Vagina (tissue), 2 donors: ENCODE data around the gene SLU7.

Experiments
- CTCF ChIP-seq, 3 experiments: fragments of 450-650 bp in 2 of 3; fragments of 200-600 bp in 1 of 3; sonication (generic) in 1 of 3; IDR thresholded peaks; one replicate each; pipeline ENCODE4 v1.5.1; 2017 to 2019; ENCODE audit warnings: antibody characterized with exemption in 3 of 3, mild to moderate bottlenecking in 2 of 3, moderate library complexity in 2 of 3
- POLR2A ChIP-seq, 2 donors: fragments of 450-650 bp; IDR thresholded peaks; one replicate each; pipeline ENCODE4 v1.6.1; 2017; ENCODE audit warnings: antibody characterized with exemption in 2 of 2, mild to moderate bottlenecking in 2 of 2, moderate library complexity in 2 of 2
- POLR2AphosphoS5 ChIP-seq, 2 donors: sonication (generic); formaldehyde crosslinking; IDR thresholded peaks; one replicate each; pipeline ENCODE4 v1.9.0; 2017; ENCODE audit warnings: antibody characterized with exemption in 2 of 2, mild to moderate bottlenecking in 2 of 2, low read depth in 1 of 2; ENCODE audit not compliant: insufficient read depth in 1 of 2

DNA sequence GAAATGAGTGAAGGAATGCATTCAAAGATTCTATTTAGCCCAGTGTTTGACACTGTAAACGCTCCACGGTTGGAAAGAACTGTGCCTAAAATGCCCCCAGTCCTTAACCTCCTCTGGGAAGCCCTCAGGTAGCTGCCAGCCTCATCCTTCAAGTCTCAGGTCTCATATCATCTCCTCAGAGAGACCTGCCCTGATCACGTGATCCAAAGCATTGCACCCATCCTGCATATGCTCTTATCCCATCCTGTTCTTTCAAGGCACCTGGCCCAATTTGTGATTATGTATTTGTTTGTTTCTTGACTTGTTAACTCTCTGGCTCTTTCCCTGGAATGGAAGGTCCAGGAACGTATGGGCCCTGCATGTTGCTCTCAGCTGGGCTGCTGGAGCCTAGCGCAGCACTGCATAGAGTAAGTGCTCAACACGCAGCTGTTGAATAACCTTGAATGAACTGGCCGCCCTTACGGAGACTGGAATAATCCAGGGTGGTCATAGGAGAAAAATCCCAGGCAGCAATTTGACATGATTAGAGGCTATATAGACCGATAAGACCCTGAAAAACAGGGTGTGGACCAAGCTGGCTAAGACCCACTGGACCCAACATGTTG is 57.2 kb downstream of the SLU7 start:
- no peak for TF ChIP-seq POLR2A (IDR thresholded peaks at IDR 0.05)
- TF ChIP-seq CTCF (IDR thresholded peaks at IDR 0.05) = no peak
- no peak for TF ChIP-seq POLR2AphosphoS5 (IDR thresholded peaks at IDR 0.05; ENCODE audit: insufficient read depth in 1 of 2, low read depth in 1 of 2)
